Esophagus squamous epithelium (tissue), 4 donors: ENCODE data around the gene ALAS1.
"Not testable (repeated sequence)": the region's sequence is repeated elsewhere in the genome, so short reads cannot be mapped to it uniquely, and the experiment has no call there.

Source experiments
- CTCF ChIP-seq, 6 experiments: fragments of 450-650 bp in 4 of 6; fragments of 200-600 bp in 2 of 6; sonication (generic) in 2 of 6; IDR thresholded peaks; one replicate each; pipeline ENCODE4 v1.5.1; 2016 to 2019; ENCODE audit warnings: antibody characterized with exemption in 6 of 6, mild to moderate bottlenecking in 4 of 6, moderate library complexity in 4 of 6
- POLR2A ChIP-seq, 4 donors: fragments of 450-650 bp; IDR thresholded peaks; one replicate each; pipeline ENCODE4 v1.6.1; 2017; ENCODE audit warnings: antibody characterized with exemption in 4 of 4, mild to moderate bottlenecking in 4 of 4, moderate library complexity in 3 of 4

- TF ChIP-seq CTCF, POLR2A (IDR thresholded peaks at IDR 0.05): not testable (repeated sequence)
Observed at GRCh38 chr3:52151991-52152390, 46.0 kb upstream of the ALAS1 start.
